GM21576 (cell line): Measurements from ENCODE around the gene TMEM86A.
A peak's percentile ranks its signal among the peaks of the same experiment; 100 is the strongest.

ENCODE experiments used
- ATAC-seq: cut with Tn5 transposase; IDR thresholded peaks from one replicate; pipeline ENCODE4 v1.9.1; 2021; ENCODE audit warnings: mild to moderate bottlenecking, moderate library complexity; ENCODE audit not compliant: unreplicated experiment

TMEM86A gene

GRCh38 chr11:18699848-18700261 lies 1.3 kb downstream of the TMEM86A start:
- ATAC-seq: no peak

GRCh38 chr11:18700375-18700774 lies 1.8 kb downstream of the TMEM86A start:
- no peak for ATAC-seq

- ATAC-seq: no peak
These were observed 2.3 kb downstream of the TMEM86A start for GRCh38 chr11:18700872-18701271.

GRCh38 chr11:18701614-18702216 lies 3.1 kb downstream of the TMEM86A start:
- ATAC-seq: no peak

- no peak for ATAC-seq
These were observed 4.6 kb downstream of the TMEM86A start for GRCh38 chr11:18703001-18703763.

GRCh38 chr11:18704045-18704645 lies 5.6 kb downstream of the TMEM86A start:
- no peak for ATAC-seq

- ATAC-seq: no peak
These were observed 6.1 kb downstream of the TMEM86A start for GRCh38 chr11:18704698-18705097.

- no peak for ATAC-seq
These were observed 7.2 kb downstream of the TMEM86A start for GRCh38 chr11:18705651-18706281.

GRCh38 chr11:18706330-18707243 lies 8.0 kb downstream of the TMEM86A start:
- no peak for ATAC-seq

GRCh38 chr11:18707811-18708340 lies 9.3 kb downstream of the TMEM86A start:
- no peak for ATAC-seq

GRCh38 chr11:18709414-18709813 lies 10.8 kb downstream of the TMEM86A start:
- no peak for ATAC-seq

GRCh38 chr11:18710545-18710944 lies 12.0 kb downstream of the TMEM86A start:
- ATAC-seq: no peak

- ATAC-seq: no peak
These were observed 15.3 kb downstream of the TMEM86A start for GRCh38 chr11:18713646-18714442.

GRCh38 chr11:18714443-18714780 lies 15.8 kb downstream of the TMEM86A start:
- no peak for ATAC-seq

GRCh38 chr11:18715476-18715875 lies 16.9 kb downstream of the TMEM86A start:
- ATAC-seq: no peak

GRCh38 chr11:18720091-18720807 lies 21.7 kb downstream of the TMEM86A start:
- ATAC-seq: no peak

GRCh38 chr11:18720808-18721560 lies 22.4 kb downstream of the TMEM86A start:
- ATAC-seq: peak; percentile 74

- peak; percentile 80 for ATAC-seq
These were observed 23.1 kb downstream of the TMEM86A start for GRCh38 chr11:18721561-18722292.
